HK-2 (cell line): ENCODE results near the gene HNRNPL.
"Not testable (repeated sequence)": the region's sequence is repeated elsewhere in the genome, so short reads cannot be mapped to it uniquely, and the experiment has no call there.

Experiments used
- DNase-seq: peaks from one replicate; pipeline ENCODE4 v3.0.0-alpha.2; 2018; ENCODE audit not compliant: unreplicated experiment

HNRNPL gene

DNA sequence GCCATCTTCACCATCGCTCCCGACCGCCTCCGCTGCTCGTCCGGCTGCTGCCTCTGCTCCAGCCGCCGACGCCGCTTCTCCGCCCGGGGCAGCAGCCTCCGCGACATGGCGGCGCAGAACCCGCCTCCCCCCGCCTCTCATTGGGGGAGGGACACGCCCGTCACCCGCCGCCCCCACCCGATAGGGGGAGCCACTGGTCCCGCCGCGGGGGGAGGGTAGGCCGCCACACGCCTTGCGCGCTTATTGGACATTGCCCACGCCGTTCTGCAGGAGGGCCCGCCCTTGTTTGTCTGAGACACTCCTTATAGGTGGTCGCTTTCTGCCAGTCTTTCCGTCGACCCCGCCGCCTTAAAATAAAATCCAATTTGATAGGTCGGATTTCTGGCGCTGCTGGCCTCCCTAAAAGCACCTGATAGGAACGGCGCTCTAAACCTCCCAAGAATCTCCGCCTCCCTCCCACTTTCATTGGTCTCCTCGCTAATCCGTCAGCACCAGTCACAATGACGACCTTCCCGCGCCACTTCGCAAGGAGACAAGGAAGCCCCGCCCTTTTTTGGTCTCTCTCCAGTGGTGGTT is at the start of gene HNRNPL:
Gene HNRNPL, minus strand, starts transcription at position 127 of the 576 bp plus-strand sequence. Its CDS starts 20 bp downstream, at position 107.
- no peak for DNase-seq

DNA sequence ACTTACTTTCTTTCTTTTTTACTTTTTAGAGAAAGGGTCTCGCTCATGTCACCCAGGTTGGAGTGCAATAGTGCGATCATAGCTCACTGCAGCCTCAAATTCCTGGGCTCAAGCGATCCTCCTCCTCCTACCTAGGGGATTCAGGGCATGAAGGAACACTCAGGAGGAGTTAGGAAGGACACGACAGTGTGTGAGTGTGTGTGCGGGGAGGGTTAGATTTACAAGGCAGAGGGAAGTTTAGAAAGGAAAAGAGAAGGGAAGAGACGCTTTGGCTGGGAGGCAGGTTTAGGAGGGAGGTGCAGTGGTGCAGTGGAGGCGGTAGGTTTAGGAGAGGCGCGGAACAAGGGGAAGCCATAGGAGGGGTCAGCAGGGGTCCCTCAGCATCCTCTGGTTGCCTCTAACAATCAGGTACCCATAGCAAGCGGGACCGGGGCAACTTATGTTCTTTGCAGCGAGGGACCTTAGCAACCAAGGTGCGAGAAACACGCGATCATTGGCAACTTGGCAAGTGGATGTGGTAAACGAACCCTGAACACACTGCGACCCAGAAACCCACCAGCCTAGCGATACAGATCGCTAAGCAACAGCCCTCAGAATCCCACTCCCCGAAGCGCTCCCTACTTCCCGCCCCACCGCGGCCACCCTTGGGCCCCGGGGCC is 49.1 kb upstream of the HNRNPL start:
- DNase-seq, result peak; percentile 13

DNA sequence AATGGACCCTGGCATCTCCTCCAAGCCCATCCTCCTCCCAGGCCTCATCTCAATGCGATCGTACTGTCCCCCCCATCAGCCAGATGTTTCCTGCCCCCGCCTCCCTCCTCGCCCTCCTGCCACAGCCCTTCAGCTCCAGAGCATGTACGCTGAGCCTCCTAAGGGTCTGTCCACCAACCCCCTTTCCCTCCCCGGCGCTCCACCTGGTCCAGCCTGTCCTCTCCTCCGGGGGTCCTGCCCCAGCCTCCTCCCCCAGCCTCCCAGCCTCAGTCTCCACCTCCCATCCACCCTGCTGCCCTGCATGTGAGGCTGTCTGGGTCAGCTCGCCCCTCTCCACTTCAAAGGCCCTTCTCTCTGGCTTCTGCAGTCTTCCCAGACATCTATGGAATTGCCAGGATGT is 45.2 kb upstream of the HNRNPL start:
- no peak for DNase-seq

DNA sequence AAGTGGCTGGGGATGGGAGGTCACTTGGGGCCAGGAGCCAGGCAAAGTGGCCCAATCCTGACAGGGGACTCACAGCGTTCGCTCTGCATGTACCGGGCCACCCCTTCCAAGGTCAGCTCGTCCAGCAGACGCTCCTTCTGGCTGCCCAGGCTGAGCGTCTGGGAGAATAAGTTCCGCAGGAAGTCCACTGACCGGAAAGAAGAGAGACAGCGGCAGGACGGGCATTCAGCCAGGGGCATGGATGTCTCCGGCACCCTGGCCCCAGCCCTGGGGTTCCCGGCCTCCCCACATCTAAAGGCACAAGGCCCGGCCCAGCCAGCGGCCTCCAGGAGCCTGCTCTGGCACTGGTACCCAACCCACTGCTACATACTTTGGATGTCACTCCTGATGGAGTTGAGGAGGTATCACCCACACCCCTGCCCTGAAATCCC is 43.6 kb upstream of the HNRNPL start:
- DNase-seq, result no peak

DNA sequence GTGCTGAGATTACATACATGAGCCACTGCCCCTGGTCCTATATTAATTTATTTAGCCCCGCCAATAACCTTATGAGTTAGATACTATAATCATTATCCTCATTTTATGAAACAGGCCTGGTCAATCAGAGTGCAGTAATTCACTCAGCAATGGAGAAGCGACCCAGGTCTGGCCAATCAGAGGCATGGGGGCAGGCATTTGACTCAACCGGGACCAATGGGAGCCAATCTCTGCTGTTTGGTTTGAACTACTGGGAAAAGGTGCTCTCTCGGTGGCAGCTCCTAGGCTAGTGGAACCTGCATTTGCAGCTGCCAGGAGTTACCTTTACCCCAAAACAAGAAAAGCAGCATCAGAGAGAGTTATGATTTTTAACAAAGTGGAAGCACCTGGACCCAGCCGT is 43.1 kb upstream of the HNRNPL start:
- DNase-seq, result no peak

DNA sequence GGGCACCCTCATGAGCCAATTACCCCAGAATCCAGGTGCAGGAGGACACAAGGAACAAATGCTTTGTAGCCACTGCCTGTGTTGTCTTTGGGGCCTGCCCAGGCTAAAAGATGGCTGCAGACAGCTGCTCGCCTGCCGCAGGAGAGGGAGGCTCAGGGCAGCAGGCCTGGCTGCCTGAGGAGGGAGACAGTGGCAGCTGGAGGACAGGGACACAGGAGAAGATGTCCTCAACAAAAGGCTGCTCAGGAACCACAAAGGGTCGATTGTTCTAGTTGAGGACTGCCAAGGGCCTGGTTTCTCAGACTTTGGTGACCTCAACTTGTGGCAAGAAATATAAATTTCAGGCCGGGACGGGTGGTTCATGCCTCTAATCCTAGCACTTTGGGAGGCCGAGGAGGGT is 42.0 kb upstream of the HNRNPL start:
- DNase-seq, result no peak

DNA sequence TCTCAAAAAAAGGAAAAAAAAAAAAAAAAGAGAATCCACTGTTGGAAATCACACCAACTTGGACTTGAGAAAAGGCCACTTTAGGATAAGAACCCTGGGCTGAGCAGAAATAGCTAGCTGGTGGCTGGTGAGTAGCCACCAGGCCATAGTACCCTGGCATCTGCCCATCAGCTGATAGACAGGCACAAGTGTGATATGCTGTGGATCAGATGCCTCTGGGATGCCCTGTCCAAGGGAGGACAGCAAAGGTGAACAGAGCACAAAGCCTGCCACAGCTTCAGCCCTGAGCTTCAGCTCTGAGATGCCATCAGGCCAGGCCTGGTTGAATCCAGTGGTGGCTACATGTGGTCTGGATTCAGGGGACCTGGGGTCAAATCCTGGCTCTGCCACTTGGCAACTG is 40.9 kb upstream of the HNRNPL start:
- no peak for DNase-seq

DNA sequence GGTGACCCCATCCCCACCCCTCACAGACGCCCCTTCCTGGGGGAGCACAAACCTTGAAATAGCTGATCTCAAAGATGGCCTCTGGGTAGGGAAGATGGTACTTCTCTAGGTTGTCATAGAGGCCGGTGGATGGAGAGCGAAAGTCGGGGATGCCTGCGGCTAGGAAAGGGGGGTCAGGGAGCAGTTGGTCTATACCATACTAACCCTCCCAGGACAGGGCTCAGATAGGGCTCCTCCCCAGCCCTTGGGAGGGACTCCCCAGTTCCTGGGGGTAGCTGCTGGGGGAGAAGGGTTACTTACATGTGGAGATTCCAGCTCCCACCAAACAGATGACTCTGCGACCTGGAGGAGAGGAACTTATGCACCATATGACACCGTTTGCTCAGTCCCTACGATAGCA is 40.0 kb upstream of the HNRNPL start:
- no peak for DNase-seq

DNA sequence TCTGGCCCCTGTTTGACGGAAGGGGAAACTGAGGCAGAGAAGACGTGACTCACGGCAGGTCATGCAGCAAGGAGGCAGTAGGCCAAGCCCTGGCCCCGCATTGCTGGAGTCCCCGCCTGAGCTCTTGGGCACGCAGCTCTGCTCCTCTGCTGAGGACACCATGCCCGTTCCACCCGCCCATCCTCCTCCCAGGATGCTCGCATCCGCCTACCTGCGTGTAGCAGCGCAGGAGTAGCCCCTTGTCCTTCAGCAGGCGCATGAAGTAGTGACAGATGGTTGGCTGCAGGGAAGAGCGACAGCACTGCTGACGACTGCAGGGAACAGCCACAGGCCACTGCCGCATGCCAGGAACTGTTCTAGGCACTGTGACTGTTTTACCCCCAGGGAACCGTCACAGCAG is 39.1 kb upstream of the HNRNPL start:
- DNase-seq, result no peak

DNA sequence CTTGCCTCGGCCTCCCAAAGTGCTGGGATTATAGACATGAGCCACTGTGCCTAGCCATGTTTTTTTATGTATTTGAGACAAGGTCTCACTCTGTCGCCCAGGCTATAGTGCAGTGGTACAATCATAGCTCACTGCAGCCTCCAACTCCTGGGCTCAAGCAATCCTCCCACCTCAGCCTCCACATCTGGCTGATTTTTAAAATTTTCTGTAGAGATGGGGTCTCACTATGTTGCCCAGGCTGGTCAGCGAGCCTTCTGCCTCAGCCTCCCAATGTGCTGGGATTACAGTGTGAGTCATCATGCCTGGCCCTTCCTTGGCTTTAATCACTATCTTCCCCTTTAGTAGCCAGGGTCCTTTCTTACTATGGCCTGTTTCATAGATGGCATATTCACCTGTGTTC is 34.9 kb upstream of the HNRNPL start:
- DNase-seq, result not testable (repeated sequence)

DNA sequence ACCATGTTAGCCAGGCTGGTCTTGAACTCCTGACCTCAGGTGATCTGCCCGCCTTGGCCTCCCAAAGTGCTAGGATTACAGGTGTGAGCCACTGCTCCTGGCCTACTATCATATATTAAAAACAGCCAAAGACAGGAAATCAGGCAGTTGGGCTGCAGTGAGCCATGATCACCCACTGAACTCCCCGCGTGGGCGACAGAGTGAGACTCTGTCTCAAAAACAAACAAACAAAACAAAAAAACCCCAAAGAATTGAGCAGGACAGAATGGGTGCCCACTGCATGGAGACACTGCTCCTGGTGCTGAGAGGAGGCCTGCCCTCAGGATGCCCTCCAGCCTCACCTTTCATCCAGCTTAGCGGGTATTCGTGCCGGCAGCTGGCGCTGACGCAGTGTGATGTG is 33.5 kb upstream of the HNRNPL start:
- no peak for DNase-seq

DNA sequence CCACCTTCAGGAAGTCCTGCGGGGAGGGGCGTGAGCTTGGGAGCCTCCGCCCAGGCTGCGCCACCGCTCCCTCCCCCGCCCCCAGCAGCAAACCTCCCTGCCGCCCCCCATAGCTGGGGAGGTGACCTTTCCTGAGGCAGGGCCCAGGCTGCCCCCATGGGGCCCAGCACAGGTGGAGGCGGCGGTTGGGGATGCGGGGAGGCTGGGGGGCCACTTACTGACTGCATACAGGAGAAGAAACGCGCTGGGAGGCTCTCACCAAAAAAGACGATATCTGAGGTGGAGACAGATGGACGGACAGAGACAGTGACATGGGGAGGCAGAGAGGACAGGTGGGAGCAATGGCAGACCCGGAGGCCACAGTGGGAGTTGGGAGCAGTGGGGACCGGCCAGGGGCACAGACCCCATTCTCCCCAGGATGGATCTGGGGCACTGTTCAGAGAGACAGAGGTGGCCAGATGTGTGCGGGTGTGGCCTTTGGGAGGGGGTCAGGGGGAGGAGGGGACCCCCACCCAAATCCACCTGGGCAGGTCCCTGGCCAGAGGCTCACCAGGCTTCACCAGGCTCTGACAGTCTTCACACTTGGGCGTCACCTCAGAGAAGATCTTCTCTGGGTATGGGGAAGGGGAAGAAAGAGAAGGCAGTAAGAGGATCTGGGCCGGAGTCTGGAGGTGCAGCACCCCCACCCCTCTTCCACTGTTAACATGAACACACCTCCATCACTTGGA is 31.3 kb upstream of the HNRNPL start:
- no peak for DNase-seq

DNA sequence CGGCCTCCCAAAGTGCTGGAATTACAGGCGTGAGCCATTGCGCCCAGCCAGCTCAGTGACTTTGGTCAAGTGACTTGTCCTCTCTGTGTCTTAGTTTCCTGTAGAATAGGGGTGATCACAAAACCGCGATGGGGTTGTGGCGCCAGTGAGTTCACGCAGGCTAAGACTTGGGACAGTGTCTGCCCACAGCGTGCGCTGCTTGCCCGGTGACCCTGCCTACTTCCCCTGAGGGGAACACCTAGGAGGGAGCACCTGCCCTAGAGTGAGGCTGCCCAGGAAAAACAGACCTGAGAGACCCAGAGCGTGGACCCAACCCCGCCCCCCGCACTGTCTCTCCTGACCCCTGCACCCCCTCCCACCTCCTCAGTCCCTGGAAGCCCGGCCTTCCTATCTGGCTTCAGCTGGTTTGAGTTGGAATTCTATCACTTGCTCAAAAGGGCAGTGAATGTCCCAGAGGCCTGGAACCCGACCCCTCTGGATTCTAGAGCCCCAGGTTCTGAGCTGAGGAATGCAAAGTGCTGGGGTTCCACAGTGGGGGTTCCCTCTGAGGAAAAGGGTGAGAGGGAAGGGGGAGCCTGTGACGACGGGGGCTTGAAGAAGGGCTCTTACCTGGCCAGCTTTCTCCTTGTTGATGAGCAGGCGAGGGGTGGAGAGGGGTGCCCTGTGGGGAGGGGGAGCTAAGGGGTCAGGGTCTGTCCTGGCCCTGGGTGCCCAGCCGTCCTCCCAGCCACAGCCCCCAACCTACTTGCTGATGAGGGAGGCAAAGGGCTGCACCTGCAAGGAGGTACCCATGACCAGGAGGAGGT is 30.5 kb upstream of the HNRNPL start:
- DNase-seq, result no peak

DNA sequence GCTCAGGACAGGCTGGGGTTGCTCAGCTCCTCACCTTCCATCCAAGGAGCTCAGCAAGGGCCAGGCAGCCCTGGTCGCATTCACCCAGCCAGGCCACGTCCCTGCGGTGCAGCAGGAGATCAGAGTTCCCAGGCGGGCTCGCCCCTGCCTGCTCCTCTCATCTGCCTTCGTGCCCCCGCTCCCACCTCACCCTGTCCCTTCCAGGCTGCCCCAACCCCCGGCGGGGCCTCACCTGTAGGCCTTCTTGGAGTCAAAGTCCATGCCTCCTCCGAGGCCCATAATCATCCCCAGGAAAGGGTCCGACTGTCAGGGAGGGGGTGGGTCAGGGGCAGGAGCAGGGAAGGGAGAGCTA is 29.6 kb upstream of the HNRNPL start:
- DNase-seq, result no peak

DNA sequence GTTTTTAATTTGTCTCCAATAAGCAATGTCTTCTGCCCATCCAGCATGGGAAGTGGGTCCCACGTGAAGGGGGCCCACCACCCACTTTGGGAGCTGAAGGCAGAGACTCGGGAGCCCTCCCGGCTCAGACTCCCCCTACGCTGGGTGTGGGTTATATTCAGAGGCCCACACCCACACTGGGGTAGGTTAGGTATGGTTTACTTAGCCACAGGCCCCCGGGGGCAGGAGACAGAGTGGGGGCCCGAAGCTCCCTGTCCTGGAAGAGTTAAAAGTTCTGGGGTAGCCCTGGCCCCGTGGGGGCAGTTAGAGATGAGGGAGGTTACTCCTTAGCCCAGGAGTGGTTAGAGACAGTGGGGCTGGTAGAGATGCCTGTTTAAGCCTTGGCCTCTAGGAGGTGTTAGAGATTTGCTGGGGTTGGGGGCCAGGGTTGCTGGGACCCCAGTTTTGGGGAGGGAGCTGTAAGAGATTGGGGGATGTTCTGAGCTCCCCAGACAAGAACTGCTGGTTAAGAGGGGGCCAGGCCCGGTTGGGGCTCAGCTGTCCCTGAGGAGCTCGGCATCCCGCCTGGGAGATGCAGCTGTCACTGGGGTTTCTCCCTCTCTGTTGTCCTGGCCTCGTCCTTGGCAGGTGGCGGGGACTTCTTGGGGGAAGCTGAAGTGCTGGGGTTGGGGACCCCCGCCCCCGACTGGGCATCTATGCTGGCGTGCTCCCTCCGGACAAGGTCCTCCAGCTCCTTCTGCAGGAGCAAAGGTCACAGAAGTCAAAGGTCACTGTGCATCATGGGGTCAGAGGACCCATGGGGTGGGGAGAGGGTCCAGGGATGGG is 29.0 kb upstream of the HNRNPL start:
- DNase-seq, result no peak

DNA sequence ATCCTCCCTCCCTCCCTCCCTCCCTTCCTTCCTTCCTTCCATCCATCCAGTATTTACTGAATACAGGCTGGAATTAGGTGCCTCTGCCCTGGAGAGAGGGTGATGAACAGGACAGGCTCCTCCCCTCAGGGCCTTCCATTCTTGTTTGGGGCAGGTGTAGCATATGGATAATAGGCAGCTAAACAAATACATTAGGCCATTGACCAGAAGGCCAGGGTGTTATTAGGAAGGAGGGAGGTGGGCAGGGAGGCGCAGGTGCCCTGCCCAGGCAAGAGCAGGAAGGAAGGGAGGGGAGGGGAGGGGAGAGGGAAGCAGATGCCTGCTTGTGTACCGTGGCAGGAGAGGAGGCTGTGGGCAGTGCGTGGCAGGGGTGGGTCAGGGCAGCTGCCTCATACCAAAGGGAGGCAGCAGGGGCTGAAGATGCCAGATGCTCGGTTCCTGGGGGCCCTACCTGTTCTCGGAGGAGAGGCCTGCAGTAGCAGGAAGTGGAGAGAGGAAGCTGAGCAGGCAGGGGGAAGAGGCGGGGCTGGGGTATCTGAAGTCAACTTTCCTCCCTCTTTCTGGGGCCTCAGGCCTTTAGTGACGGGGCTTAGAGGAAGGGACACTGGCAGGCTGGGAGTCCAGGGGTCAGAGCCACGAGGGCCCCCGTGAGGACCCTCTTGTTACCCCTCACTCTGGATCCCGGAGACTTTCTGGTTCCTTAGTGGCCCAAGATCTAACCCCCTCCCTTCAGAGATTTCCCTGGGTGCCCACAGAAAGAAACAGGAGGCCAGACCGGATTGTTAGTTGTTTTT is 28.2 kb upstream of the HNRNPL start, which contains the start of gene RINL:
Gene RINL, minus strand, starts transcription at position 495 of the 794 bp plus-strand sequence. CDS start 1,533 bp downstream, outside the sequence.
- DNase-seq, result no peak

DNA sequence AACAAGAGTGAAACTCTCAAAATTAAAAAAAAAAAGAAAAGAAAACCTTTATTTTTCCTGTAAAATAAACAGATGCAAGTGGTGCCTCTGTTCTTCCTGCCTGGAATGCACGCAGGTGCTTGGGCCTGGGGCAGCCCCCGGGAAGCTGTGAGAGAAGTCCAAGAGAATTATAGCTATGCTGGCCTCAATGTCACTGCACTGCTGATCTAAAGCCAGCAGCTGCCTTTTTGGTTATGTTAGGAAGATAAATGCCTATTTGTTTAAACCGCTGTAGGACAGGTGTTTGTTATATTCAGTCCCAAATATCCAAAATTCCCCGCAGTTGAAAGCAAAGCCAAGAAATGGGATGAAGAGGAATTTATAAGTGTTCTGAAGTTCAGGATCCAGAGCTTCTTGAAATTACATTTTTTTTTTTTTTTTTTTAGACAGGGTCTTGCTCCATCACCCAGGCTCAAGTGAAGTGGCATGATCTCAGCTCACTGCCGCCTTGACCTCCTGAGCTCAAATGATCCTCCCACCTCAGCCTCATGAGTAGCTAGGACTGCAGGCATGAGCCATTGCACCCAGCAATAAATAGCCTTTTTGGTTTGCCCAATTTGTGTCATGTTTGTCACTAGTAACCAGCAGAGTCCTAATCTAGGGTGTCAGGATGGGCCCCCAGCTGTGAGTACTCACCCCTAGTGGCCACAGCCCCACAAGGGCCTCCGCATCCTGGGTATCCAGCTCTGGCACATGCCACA is 26.0 kb upstream of the HNRNPL start:
- DNase-seq, result no peak

DNA sequence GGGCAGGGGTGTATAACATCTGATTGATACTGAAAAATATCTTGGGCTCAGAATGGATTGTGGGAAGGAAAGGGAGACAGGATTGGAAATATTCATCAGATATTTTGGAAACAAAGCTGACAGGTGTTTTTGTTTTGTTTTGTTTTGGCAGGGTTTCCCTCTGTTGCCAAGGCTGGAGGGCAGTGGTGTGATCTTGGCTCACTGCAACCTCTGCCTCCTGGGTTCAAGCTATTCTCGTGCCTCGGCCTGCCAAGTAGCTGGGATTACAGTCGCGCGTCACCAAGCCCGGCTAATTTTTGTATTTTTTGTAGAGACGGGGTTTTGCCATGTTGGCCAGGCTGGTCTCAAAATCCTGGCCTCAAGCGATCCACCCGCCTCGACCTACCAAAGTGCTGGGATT is 23.6 kb upstream of the HNRNPL start:
- DNase-seq, result not testable (repeated sequence)

DNA sequence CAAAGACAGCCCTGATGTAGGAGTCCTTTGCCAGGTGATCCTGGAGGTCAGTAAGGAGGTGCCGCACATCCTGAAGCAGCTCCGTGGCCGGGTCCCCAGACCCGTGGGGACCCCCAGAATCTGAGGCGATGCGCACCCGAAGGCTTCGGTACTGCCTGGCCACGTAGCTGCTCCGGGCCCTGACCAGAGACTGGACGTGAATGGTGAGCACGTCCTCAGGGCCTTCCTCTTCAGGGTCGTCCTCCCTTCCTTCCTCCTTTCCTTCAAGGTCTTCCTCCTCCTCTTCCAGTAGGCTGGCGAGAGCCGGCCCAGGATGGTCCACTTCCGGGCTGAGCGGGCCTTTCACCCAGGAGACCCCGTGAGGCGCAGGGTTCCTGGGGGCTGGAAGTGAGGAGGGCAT is 20.8 kb upstream of the HNRNPL start:
- DNase-seq, result no peak
